ENCODE data around the gene EIF4E2. TPM values are rescaled to one million over a fixed set of nuclear protein-coding genes. Genes with fewer than 3 reads are reported as not detected.

EIF4E2 gene
- total RNA-seq, 4 donors from 2014 or later: 34.7 to 81.3 (median 58.0) TPM

DNA sequence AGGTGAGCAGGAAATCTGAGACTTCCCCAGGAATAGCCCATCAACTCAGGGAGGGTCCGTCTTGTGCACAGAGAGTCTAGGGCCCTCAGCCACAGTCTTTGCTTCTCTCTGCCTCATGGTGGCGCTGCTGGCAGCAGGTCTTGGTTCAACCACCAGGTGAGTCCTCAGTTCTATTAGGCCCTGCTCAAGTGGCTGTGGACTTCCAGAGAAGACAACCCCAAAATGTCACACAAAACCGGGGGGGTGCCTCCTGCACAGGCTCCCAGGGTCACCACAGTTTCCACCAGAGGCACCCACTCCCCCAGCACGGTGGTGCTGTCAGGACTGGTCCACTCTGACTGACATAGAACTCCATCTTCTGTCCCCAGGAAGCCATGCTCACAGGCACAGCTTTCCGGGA lies 13.4 kb upstream of the EIF4E2 start:
- no peak for TF ChIP-seq POLR2A (IDR thresholded peaks at IDR 0.05)
- TF ChIP-seq, protein P1, sequence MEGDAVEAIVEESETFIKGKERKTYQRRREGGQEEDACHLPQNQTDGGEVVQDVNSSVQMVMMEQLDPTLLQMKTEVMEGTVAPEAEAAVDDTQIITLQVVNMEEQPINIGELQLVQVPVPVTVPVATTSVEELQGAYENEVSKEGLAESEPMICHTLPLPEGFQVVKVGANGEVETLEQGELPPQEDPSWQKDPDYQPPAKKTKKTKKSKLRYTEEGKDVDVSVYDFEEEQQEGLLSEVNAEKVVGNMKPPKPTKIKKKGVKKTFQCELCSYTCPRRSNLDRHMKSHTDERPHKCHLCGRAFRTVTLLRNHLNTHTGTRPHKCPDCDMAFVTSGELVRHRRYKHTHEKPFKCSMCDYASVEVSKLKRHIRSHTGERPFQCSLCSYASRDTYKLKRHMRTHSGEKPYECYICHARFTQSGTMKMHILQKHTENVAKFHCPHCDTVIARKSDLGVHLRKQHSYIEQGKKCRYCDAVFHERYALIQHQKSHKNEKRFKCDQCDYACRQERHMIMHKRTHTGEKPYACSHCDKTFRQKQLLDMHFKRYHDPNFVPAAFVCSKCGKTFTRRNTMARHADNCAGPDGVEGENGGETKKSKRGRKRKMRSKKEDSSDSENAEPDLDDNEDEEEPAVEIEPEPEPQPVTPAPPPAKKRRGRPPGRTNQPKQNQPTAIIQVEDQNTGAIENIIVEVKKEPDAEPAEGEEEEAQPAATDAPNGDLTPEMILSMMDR (IDR thresholded peaks at IDR 0.05): peak in 1 of 6 experiments; percentile 40
- Histone ChIP-seq H3K4me3 (no peak overlapping the region), H3K9me3 (peaks cover 0 to 6% (median 0%) of the 10 kb centered on the region in 3 donors), H3K27ac (no peak overlapping the region), H3K4me1 (peaks cover 0 to 18% (median 4%) of the 10 kb centered on the region in 3 donors), H3K36me3 (no peaks in the 10 kb centered on the region), H3K27me3 (peaks cover 0 to 66% (median 0%) of the 10 kb centered on the region in 4 donors)
- intact Hi-C loops (cut with DNase I): no loop called here
- DNase-seq: no peak
- 58 to 71% methylated on average over 1 to 2 of the region's 5 CpGs for WGBS, 2 donors

- 23 to 92% methylated on average over 2 to 4 of the region's 4 CpGs for WGBS, 2 donors
- no peaks in the 10 kb centered on the region for H3K36me3 ChIP-seq
- peaks cover 0 to 18% (median 4%) of the 10 kb centered on the region in 3 donors for H3K4me1 ChIP-seq
- intact Hi-C loops (cut with DNase I): no loop called here
- no peak overlapping the region for H3K27ac ChIP-seq
- no peak overlapping the region for H3K4me3 ChIP-seq
- DNase-seq: no peak
- peaks cover 0 to 66% (median 0%) of the 10 kb centered on the region in 4 donors for H3K27me3 ChIP-seq
- peaks cover 0 to 6% (median 0%) of the 10 kb centered on the region in 3 donors for H3K9me3 ChIP-seq
- no peak for TF ChIP-seq POLR2A (IDR thresholded peaks at IDR 0.05)
- TF ChIP-seq, protein P1 (IDR thresholded peaks at IDR 0.05): no peak
These were observed 13.0 kb upstream of the EIF4E2 start for GRCh38 chr2:232537499-232537898.

- no peak overlapping the region for H3K27ac ChIP-seq
- H3K9me3 ChIP-seq: peaks cover 0 to 6% (median 0%) of the 10 kb centered on the region in 3 donors
- WGBS, 2 donors: 14 to 32% methylated on average over 4 of the region's 4 CpGs
- no peak overlapping the region for H3K4me3 ChIP-seq
- peaks cover 0 to 18% (median 4%) of the 10 kb centered on the region in 3 donors for H3K4me1 ChIP-seq
- no peak for TF ChIP-seq POLR2A (IDR thresholded peaks at IDR 0.05)
- TF ChIP-seq, protein P1 (IDR thresholded peaks at IDR 0.05): no peak
- H3K27me3 ChIP-seq: peaks cover 0 to 65% (median 0%) of the 10 kb centered on the region in 4 donors
- no peak for DNase-seq
- intact Hi-C loops (cut with DNase I): no loop called here
- H3K36me3 ChIP-seq: no peaks in the 10 kb centered on the region
These were observed 11.8 kb upstream of the EIF4E2 start for GRCh38 chr2:232538671-232539070.

DNA sequence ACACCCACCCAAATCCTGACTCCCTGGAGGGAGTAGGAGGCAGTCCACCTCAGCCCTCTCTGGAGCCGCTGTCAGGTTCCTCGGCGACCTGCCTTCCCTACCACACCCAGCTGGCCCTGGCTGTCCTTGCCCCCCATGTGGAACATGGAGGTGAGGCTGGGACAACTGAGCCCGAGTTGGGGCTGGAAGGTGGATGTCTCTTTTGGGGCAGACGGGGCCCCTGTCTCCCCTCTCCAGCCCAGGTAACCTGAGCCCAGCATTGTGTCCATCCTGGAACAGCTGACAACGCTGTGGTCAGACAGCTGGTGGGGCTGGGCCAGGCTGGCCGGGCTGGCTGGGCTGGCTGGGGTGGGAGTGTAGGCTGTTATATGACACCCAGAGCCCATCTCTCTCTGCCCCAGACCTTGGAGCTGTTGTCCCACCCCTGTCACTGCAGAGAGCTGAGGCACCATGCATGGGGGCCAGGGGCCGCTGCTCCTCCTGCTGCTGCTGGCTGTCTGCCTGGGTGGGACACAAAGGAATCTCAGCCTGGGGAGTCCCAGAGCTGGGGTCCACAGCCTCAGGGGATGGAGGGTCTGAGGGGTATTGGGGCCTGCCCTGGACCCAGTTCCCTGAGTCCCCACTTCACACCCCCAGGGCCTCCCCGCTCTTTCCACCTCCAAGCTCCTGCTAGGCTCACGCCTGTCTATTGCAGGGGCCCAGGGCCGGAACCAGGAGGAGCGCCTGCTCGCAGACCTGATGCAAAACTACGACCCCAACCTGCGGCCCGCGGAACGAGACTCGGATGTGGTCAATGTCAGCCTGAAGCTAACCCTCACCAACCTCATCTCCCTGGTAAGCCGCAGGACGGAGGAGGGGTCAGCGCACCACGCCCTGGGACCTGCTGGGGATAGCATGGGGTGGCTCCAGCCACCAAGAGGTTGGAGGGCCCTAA lies 10.9 kb upstream of the EIF4E2 start, which contains the start of gene CHRNG:
Gene CHRNG (plus strand): TSS at position 395 of the 934 bp plus-strand sequence. CDS start 56 bp downstream, at position 451.
- TF ChIP-seq POLR2A (IDR thresholded peaks at IDR 0.05): no peak
- TF ChIP-seq, protein P1 (IDR thresholded peaks at IDR 0.05): no peak
- intact Hi-C loops (cut with DNase I): no loop called here
- Histone ChIP-seq H3K27me3 (peaks cover 0 to 60% (median 0%) of the 10 kb centered on the region in 4 donors), H3K4me1 (peaks cover 0 to 18% (median 4%) of the 10 kb centered on the region in 3 donors), H3K27ac (no peak within 1 kb of the TSS), H3K36me3 (peaks cover 0 to 7% (median 0%) of the 10 kb centered on the region in 3 donors), H3K9me3 (peaks cover 0 to 6% (median 0%) of the 10 kb centered on the region in 3 donors), H3K4me3 (no peak within 1 kb of the TSS)
- 41 to 54% methylated on average over 3 to 6 of the region's 23 CpGs for WGBS, 2 donors
- DNase-seq: no peak

Data from esophagus squamous epithelium (tissue), 5 donors.